Activated CD8-positive, alpha-beta memory T cell treated with anti-CD3 and anti-CD28 coated beads, Interleukin-2, amount 50 U/mL, for 24 hours (primary cell): ENCODE data around the gene EGF.
"Not testable (repeated sequence)": the region's sequence is repeated elsewhere in the genome, so short reads cannot be mapped to it uniquely, and the experiment has no call there.

ENCODE experiments used
- DNase-seq: peaks from one replicate; pipeline ENCODE4 v3.0.0-alpha.2; 2020; ENCODE audit errors: extremely low read depth

EGF gene

GRCh38 chr4:109912706-109913595, at the start of gene EGF:
EGF (plus strand) TSS chr4:109912883; CDS start chr4:109913336, 453 bp downstream.
- no peak for DNase-seq

GRCh38 chr4:109864134-109864533, 48.5 kb upstream of the EGF start:
- no peak for DNase-seq

- DNase-seq = no peak
Measured at GRCh38 chr4:109870061-109870460, 42.6 kb upstream of the EGF start.

- no peak for DNase-seq
Measured at GRCh38 chr4:109872065-109872464, 40.6 kb upstream of the EGF start.

GRCh38 chr4:109872950-109873656, 39.6 kb upstream of the EGF start:
- no peak for DNase-seq

- no peak for DNase-seq
Measured at GRCh38 chr4:109873791-109874514, 38.7 kb upstream of the EGF start.

- no peak for DNase-seq
Measured at GRCh38 chr4:109875106-109875505, 37.6 kb upstream of the EGF start.

GRCh38 chr4:109875553-109875952, 37.1 kb upstream of the EGF start:
- not testable (repeated sequence) for DNase-seq

- DNase-seq = no peak
Measured at GRCh38 chr4:109876634-109877265, 35.9 kb upstream of the EGF start.

- no peak for DNase-seq
Measured at GRCh38 chr4:109877400-109877799, 35.3 kb upstream of the EGF start.

- no peak for DNase-seq
Measured at GRCh38 chr4:109878355-109878754, 34.3 kb upstream of the EGF start.

GRCh38 chr4:109879081-109879480, 33.6 kb upstream of the EGF start:
- DNase-seq = no peak

GRCh38 chr4:109879636-109880314, 32.9 kb upstream of the EGF start:
- DNase-seq = no peak

GRCh38 chr4:109886303-109886702, 26.4 kb upstream of the EGF start:
- no peak for DNase-seq

GRCh38 chr4:109887071-109887470, 25.6 kb upstream of the EGF start:
- no peak for DNase-seq

GRCh38 chr4:109890076-109890475, 22.6 kb upstream of the EGF start:
- DNase-seq = no peak

- no peak for DNase-seq
Measured at GRCh38 chr4:109902559-109903251, 10.0 kb upstream of the EGF start.

- no peak for DNase-seq
Measured at GRCh38 chr4:109908731-109909130, 4.0 kb upstream of the EGF start.

GRCh38 chr4:109910256-109910655, 2.4 kb upstream of the EGF start:
- DNase-seq = no peak

- DNase-seq = no peak
Measured at GRCh38 chr4:109913596-109914241, 1.0 kb downstream of the EGF start.
